SIG-M5 treated with dmso at 0.1 percent for 504 hours (cell line): ENCODE results near the gene HDGFL2.
"Not testable (repeated sequence)": the region's sequence is repeated elsewhere in the genome, so short reads cannot be mapped to it uniquely, and the experiment has no call there.

Experiments
- DNase-seq: peaks from one replicate; lab custom pipeline; 2025; ENCODE audit not compliant: unreplicated experiment; lab: John Stamatoyannopoulos, UW

The HDGFL2 gene

DNA sequence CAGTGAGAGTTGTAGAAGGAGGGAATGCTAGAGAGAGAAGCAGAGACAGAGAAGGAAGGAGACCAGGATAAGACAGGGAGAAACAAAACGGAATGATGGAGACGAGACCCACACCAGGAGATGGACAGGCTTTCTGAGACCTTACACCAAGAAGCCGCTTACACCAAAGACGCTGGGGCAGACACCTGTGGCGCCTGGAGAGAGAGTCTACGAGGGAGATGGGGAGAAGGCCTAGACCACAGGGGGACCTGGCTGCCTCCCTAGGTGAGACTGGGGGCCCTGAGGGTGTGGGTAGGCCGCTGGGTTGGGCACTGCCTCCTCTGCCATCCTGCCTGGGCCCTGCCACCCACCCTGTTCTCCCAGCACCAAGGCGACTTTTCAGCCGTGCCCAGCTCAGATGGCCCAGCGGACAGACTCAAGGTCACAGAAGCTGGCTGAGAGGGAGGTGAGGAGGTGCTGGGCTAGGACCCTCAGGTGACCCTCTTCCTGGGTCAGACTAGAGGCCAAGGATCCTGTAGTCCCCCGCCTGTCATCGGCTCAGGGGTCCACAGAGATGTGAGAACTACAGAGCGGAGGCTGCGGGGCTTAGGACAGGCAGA lies 57.9 kb downstream of the HDGFL2 start:
- DNase-seq: no peak

DNA sequence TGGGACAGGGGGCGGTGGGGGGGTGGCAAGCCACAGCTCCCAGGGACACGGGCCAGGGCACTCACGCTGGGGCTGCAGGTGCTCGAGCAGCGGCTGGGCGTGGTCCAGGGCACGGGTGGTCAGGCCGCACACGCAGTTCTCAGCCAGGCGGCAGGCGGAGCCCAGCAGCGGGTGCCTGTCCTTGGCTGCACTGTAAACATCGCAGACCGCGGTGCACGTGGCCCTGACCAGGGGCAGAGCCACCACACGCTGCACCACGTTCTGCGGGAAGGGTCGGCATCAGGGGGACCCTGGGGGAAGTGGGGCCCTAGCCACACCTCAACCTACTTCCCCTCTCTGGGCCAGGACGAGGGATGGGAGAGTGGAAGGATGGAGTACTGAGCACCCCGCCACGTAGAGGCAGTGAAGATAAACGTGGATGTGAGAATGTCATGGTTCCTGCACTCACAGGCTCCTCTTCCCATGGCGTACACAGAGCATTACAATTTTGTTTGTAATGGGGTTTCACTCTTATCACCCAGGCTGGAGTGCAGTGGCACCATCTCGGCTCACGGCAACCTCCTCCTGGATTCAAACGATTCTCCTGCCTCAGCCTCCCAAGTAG lies 59.6 kb downstream of the HDGFL2 start:
- DNase-seq: no peak

DNA sequence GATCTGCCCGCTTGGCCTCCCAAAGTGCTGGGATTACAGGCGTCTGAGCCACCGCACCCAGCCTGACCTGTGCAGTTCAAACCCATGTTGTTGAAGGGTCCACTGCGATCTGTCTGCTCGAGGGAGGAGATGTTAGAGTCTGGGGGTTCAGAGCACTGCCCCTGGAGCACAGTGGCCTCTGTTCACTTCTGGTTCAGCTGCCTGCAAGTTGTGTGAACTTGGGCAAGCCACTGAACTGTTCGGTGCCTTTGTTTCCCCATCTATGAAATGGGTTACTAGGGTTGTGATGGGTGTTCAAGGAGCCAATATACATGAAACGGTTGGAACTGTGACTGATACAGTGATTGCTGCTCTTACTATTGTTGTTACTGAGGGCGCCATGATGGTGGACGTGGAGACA lies 61.2 kb downstream of the HDGFL2 start:
- no peak for DNase-seq

DNA sequence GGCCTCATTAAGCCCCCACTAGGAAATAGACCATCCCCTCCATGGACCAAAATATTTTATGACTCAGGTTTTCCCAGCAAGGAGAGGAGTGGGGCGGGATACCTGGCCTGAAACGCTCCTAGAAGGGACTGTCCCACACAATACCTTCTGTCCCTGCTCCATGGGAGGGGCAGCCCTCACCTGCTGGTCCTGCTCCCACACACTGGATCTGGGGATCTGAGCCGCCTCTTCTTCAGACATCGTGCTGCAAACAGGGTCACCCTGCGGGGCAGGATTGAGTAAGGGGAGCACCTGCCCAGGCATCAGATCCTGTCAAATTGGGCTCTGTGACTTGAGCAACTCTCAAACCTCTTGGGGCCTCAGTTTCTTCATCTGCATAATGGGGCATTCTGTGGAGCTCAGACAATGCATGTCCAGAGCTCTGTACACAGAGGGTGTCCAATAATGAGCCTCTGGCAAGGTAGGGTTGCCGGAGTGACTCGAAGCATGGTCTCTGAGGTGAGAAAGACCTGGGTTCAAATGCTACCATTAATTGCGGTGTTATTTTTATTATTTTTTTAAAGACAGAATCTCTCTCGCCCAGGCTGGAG lies 61.8 kb downstream of the HDGFL2 start:
- no peak for DNase-seq

DNA sequence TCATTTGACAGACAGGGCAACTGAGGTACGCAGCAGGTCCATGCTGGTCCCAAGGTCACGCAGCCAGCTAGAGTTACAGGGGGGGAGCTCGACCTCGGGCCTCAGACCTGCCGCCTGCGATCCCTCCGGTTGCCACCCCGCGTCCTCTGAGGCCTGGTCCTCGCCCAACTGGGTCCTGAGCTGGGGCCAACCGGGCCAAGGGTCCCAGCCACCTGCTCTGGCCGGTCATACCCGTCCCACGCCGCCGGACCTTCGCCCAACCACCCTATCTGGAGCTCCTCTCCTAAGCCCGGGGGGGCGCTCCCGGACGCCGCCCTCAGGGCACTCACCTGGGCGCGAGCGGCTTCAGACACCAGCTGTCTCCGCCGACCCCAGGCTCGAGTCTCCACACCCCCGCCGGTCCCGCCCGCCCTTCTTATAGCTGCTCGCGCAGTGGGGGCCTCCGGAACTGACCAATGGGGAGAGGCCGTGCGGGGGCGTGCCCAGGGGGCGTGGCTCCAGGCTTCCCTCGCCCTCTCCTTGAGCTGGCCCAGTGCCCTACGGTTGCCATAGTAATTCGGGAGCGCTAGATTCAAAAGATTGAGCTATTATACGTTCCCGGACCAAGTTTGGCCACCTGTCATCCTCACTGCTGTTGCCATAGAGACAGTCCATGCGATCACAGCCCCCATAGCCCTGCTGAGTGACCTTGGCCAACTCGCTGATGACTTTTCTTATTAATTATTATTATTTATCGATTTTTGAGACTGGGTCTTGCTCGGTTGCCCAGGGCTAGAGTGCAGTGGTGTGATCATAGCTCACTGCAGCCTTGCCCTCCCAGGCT lies 63.0 kb downstream of the HDGFL2 start, which contains the start of gene PLIN5:
Gene PLIN5, minus strand, starts transcription at position 389 of the 823 bp plus-strand sequence. CDS start 1,150 bp downstream, outside the sequence.
- DNase-seq: peak; percentile 30

DNA sequence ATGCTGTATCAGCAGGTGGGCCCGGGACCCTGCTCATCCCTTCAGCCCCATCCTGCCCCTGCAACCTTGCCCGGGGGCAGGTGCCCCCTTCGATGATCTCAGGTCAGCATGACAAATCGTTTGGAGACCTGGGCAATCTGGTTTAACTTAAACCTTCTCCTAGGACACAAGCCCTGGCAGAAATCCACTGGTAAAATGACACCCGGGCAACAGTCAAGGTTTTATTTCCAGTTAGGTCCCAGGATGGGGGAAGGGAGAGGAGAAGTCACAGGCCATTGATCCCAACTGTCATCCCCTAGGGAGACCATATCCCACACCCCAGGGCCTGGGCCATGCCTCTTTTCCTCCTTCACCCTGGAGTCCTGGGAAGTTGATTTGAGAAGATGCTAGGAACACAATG lies 64.7 kb downstream of the HDGFL2 start:
- DNase-seq: no peak

DNA sequence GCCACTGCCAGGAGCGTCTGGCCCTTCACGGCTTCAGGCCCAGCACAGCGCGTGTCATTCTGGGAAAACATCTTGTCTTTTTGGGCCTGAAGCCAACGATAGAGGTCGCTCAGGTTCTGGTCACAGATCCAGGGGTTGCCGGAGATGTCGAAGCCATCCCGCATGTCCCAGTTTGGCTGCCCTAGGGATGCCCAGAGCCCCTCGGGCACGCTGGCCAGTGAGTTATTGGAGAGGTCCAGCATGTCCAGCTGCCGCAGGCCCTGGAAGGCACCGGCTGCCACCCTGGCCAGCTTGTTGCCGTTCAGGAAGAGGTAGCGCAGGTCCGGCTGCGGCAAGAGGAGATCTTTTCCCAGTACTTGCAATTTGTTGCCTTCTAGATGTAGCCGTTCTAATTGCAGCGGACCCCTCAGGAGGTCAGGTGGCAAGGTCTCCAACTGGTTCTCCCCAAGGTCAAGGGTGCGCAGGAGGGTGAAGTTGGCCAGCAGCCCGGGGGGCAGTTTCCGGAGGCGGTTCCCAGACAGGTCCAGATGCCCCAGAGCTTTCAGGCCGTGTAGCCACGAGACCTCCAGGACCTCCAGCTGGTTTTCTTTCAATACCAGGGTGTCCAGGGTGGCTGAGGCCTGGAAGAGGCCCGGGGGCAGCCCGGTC lies 66.0 kb downstream of the HDGFL2 start:
- no peak for DNase-seq

DNA sequence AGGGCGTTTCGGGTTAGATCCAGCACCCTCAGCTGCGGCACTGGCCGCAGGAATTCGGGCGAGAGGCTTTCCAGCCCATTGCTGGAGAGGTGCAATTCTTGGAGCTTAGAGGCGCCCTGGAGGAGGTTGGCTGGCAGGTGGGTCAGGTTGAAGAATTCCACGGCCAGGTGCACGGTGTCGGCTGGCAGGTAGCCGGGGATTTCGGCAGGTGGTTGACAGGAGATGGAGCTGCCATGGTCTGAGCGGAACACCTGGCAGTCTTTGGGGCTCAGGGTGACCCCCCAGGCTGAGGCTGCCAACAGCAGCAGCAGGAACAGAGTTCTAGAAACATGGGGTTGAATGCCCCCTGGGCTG lies 66.5 kb downstream of the HDGFL2 start:
- DNase-seq: no peak

DNA sequence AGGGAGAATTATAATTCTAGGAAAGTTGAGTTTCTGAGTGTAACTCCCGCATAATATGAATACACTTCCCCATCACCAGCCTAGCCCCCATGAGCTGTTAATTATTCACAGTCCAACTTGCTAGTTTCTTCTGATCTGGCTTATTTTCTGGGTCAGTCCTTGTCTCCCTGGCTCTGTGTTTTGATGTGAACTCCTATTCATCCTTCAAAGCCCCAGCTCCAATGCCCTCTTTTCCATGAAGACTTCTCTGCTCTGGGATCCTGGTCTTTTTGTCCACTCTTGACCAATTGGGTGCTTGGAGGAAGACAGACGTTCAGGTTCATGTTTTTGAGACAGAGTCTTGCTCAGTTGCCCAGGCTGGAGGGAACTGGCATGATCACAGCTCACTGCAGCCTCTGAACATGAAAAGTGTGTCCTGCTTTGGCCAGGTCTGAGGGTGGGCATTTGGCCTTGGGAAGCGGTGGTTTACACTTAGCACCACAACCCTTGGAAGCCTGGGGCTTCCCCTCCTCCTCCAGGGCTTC lies 67.1 kb downstream of the HDGFL2 start:
- DNase-seq: no peak

DNA sequence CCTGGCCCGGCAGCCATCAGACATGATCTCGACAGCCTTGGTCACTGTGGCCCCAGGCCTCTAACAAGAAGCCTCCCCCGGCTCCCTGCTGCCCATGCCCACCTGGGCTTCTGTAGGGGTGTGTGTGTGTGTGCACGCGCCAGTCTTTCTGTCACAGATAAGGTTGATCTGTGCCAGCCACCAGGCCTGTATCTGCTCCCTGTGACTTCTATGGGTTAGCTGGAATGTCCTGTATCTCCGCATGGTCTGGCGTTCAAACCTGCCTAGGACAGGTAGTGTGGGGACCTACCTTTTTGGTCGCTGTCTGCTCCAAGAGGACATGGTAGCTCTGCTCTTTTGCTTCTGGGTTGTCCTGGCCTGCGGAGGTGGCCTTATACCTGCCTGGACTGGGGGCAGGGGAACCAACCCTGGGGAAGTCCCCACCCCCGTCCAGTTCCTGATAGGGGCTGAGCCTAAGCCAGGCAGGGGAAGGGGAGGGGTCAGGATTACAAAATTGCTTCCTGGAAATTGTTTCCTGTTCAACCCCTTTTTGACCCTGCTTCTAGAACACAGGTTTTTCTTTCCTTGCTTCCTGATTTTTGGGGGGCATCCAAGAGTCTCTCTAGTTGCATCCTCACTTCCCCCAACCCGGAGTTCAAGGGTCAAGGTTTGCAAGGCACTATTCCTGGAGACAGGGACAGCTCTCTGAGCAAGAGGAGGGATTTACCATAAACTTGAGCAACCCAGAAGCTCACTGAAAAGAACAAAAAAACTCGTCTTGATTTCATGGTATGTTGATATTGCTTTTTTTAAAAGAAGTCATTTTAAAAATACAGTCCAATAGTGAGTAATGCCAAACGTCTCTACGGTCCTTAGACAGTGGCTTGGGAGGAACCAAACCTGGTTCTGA lies 67.8 kb downstream of the HDGFL2 start, which contains the start of gene LRG1:
Gene LRG1, minus strand, starts transcription at position 344 of the 889 bp plus-strand sequence. Its CDS starts 23 bp downstream, at position 321.
- DNase-seq: peak; percentile 76

DNA sequence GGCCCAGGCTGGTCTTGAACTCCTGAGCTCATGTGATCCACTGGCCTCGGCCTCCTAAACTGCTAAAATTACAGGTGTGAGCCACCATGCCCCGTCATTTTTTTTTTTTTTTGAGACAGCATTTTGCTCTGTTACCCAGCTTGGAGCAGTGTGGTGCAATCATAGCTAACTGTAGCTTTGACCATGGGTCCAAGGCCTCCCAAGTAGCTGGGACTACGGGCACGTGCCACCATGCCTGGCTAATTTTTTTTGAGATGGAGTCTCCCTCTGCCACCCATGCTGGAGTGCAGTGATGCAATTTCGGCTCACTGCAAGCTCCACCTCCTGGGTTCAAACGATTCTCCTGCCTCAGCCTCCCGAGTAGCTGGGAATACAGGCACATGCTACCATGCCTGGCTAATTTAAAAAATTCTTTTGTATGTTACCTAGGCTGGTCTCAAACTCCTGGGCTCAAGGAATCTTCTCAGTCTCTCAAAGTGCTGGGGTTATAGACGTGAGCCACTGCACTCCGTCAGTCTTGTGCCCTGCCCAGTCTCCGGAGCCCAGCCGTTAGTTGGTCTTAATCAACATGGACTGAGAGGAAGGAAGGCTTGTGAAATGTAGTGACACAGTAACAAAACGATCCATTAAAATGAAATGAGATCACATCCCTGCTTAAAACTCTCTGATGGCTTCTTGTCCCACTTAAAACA lies 69.2 kb downstream of the HDGFL2 start:
- DNase-seq: peak; percentile 16

DNA sequence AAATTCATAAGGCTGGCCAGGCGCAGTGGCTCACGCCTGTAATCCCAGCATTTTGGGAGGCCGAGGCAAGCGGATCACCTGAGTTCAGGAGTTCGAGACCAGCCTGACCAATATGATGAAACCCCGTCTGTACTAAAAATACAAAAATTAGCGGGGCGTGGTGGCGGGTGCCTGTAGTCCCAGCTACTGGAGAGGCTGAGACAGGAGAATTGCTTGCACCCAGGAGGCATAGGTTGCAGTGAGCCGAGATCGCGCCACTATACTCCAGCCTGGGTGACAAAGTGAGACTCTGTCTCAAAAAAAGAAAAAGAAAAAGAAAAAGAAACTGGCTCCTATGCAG lies 69.7 kb downstream of the HDGFL2 start:
- DNase-seq: not testable (repeated sequence)

DNA sequence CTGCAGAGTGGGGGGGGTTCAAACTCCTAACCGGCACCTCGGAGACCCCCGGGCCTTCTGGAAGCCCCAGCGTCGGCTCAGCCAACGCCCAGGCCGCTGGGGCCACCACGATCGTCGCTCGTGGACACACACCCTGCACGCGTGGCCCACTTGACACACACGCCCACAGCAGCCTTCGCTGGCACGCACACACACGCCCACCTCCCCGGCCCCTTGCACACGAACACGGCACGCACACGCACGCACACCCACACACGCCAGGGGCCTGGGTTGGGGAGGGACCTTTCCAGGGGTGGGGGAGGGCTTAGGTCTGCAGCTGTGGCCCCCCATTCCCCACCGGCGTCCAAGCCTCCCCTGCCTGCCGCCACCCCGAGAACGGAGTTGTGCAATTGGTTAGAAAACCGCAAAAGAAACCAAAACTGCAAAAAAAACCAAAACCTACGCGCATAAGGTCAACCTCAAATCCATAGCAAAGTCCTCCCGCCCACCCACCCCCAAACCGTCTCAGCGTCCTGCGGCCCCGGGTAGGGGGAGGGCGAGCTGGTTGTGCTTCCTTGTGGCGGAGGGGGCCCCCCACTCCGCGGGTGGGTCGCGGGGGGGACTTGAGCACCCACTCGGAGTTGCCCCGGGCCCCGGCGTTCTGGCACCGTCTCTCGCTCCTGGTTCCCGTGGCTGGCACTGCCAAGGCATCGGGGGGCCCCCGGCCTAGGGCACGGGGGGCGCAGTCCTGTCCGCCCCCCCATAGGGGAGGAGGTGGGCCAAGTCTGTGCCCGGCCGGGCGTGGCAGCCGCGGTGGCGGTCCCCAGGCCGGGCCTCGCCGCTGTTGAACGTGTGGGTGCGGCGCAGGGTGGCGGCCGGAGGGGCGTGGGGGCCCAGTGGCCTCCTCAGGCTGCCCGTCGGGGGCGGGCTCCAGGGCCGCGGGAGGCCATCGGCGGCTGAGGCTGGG lies 71.1 kb downstream of the HDGFL2 start:
- peak; percentile 33 for DNase-seq

DNA sequence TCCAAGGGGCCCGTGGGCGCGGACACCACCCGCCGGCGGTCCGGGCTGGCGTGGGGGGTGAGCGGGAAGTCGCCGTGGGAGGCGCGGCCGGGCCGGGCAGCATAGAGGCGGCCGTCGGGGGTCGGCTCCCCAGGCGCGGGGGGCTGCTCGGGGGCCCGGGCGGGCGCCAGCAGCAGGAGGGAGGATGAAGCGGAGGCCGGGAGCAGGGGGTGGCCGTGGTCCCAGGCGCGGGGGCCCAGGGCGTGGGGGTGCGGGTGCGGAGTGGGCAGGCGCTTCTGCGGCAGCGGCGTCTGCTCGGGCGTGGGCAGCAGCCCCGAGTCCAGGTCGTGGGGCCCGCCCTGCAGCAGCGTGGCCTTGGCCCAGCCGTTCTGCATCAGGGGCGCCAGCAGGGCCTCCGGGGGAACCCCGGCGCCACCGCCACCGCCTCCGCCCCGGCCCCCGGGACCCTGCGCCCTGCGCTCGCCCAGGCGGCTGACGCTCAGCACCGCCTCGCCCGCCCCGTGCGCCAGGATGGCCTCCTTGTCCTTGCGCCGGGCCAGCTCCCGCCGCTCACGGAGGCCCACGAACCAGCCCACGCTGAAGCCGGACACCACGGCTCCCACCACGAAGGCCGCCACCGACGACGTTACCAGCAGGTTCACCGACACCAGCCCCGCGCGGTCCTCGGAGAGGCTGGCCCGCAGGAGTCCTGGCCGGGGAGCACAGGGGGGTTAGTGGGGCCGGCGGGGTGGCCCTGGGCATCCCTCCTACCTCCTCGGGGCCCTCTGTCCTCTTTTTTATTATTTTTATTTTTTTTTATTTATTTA lies 71.9 kb downstream of the HDGFL2 start:
- no peak for DNase-seq

DNA sequence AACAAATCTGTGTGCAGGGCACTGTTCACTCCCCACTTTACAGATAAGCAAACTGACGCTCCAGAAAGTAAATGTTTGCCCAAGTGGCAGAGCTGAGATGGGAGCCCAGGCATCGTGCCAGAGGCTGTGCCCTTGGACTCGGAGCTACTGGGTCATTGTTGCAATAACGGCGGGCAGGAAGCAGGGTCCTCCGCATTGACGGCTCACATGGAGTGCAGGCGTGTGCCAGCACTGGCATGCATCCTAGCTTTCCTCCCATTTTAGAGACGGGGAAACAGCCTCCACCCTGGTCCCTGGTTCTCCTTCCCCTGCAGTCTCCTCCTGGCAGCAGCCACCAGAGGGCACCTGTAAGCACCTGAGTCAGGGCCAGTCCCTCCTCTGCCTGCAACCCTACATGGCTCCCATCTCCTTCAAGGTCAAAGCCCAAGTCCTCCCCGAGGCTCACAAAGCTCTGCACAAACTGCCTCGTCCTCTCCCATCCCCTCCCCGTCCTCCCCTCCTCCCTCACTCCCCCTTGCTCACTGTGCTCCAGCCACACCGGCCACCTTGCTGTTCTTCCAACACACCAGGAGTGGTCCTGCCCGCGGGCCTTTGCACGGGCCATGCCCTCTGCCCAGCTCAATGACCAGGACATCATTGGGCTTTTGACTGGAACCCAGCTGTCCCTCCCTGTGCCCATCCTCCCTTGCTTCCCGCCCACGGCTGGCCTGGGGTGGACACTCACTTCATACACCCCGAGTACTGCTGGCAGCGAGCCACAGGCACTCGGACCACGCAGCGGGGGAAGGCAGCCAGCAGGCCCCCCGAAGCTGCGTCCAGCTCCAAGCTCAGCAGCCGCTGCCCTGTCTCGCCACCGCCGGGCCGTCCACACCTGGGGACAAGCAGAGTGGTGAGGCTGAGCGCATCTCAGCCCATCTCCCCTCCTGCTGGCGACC lies 75.5 kb downstream of the HDGFL2 start:
- DNase-seq: no peak

DNA sequence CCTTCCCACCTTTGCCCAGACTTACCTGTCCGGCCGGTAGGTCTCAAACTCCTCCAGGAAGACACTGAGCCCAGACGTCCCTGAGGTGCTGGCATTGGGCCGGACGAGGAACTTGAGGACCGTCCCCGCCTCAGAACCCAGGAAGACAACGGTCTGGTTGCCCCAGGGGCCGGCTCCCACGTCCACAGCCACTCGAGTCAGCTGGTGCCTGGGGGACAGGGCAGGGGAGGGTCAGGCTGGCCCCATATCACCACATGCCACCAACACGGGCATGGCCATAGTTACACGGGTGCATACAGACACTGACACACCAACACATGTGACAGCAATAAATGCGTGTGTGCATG lies 76.1 kb downstream of the HDGFL2 start:
- DNase-seq: no peak

DNA sequence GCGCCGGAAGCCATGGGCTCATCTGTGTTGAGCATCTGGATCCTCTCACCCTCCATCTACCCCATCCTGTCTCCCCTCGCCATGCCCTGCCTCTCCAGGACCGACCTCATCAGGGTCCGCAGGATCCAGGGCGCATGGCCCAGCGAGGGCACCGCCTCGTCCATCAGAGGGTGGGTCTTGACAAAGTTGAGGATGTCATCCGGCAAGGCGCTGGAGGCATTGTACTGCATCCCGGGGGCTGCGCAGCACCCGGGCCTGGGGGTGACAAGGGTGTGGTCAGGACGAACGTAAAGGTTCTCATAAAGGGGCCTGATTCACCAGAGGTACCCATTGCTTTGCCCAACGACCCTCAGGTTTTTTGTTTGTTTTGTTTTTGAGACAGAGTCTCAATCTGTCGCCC lies 77.9 kb downstream of the HDGFL2 start:
- no peak for DNase-seq
